WTC11 (cell line): ENCODE measurements around the gene ZNF516. TPM values are rescaled to one million over a fixed set of nuclear protein-coding genes. Genes with fewer than 3 reads are reported as not detected.

ENCODE experiments used
- ATAC-seq: fragments of 200-7000 bp; cut with Tn5 transposase; 2 replicates; pipeline ENCODE4 v1.10.0; 2021; ENCODE audit warnings: mild to moderate bottlenecking, moderate library complexity
- CTCF ChIA-PET: fragments of 300-600 bp; sonication (Branson Sonifier 250); formaldehyde crosslinking; loops from one replicate; lab custom pipeline; 2021; ENCODE audit warnings: antibody characterized with exemption; lab: Charles Lee
- POLR2A ChIA-PET: fragments of 350-600 bp; sonication (Branson Sonifier 250); formaldehyde crosslinking; loops from one replicate; lab custom pipeline; 2021; ENCODE audit warnings: antibody characterized with exemption; lab: Charles Lee
- DNase-seq: peaks from one replicate; pipeline ENCODE4 v3.0.0; 2021; ENCODE audit warnings: low spot score
- H3K27ac Mint-ChIP-seq: 2 replicates; pipeline ENCODE4 v1.8.0; 2021; ENCODE audit warnings: mixed read lengths
- H3K27me3 Mint-ChIP-seq: 2 replicates; pipeline ENCODE4 v1.8.0; 2021; ENCODE audit warnings: low read depth, mild to moderate bottlenecking, moderate library complexity, mixed read lengths
- H3K36me3 Mint-ChIP-seq: 2 replicates; pipeline ENCODE4 v1.8.0; 2021; ENCODE audit warnings: mixed read lengths
- H3K4me1 Mint-ChIP-seq: 2 replicates; pipeline ENCODE4 v1.8.0; 2022; ENCODE audit warnings: mixed read lengths
- H3K4me3 Mint-ChIP-seq: 2 replicates; pipeline ENCODE4 v1.8.0; 2021; ENCODE audit warnings: mild to moderate bottlenecking, moderate library complexity, mixed read lengths
- H3K9me3 Mint-ChIP-seq: 2 replicates; pipeline ENCODE4 v1.8.0; 2021; ENCODE audit warnings: mixed read lengths
- AFF4 ChIP-seq: sonication (generic); formaldehyde crosslinking; IDR thresholded peaks from 2 replicates; pipeline ENCODE4 v1.8.1; 2023; ENCODE audit warnings: mild to moderate bottlenecking, missing genetic modification reagents, borderline replicate concordance
- ATF2 ChIP-seq: sonication (generic); formaldehyde crosslinking; IDR thresholded peaks from 2 replicates; pipeline ENCODE4 v1.8.1; 2022; ENCODE audit warnings: low read depth, missing genetic modification reagents, borderline replicate concordance
- CDX4 ChIP-seq: fragments of 250-450 bp; sonication (Bioruptor Pico); IDR thresholded peaks from 2 replicates; pipeline ENCODE4 v1.9.0; 2021; ENCODE audit warnings: moderate library complexity, mild to moderate bottlenecking, inconsistent platforms, borderline replicate concordance
- CREM ChIP-seq: sonication (generic); formaldehyde crosslinking; IDR thresholded peaks from 2 replicates; pipeline ENCODE4 v1.8.1; 2022; ENCODE audit warnings: mild to moderate bottlenecking, missing genetic modification reagents, moderate library complexity
- GABPB1 ChIP-seq: sonication (generic); formaldehyde crosslinking; IDR thresholded peaks from 2 replicates; pipeline ENCODE4 v1.8.1; 2023; ENCODE audit warnings: mild to moderate bottlenecking, missing genetic modification reagents
- IRF2 ChIP-seq: sonication (generic); formaldehyde crosslinking; IDR thresholded peaks from 2 replicates; pipeline ENCODE4 v1.8.0; 2022; ENCODE audit warnings: low read depth, missing genetic modification reagents, borderline replicate concordance
- PRDM15 ChIP-seq: sonication (generic); formaldehyde crosslinking; IDR thresholded peaks from 2 replicates; pipeline ENCODE4 v1.8.0; 2022; ENCODE audit warnings: missing genetic modification reagents
- RORB ChIP-seq: fragments of 250-450 bp; sonication (Bioruptor Pico); IDR thresholded peaks from 2 replicates; pipeline ENCODE4 v1.9.0; 2021; ENCODE audit warnings: mild to moderate bottlenecking
- SOX15 ChIP-seq: fragments of 250-450 bp; sonication (Bioruptor Pico); IDR thresholded peaks from 2 replicates; pipeline ENCODE4 v1.9.0; 2021; ENCODE audit warnings: mild to moderate bottlenecking
- ZBTB43 ChIP-seq: sonication (generic); formaldehyde crosslinking; IDR thresholded peaks from 2 replicates; pipeline ENCODE4 v1.8.1; 2023; ENCODE audit warnings: mild to moderate bottlenecking, missing genetic modification reagents
- ZNF232 ChIP-seq: sonication (generic); formaldehyde crosslinking; IDR thresholded peaks from 2 replicates; pipeline ENCODE4 v1.8.0; 2022; ENCODE audit warnings: mild to moderate bottlenecking, missing genetic modification reagents
- ZNF263 ChIP-seq: sonication (generic); formaldehyde crosslinking; IDR thresholded peaks from 2 replicates; pipeline ENCODE4 v1.8.1; 2022; ENCODE audit warnings: low read depth, mild to moderate bottlenecking, moderate library complexity, missing genetic modification reagents
- total RNA-seq: library from RNA; stranded (reverse); gene quantifications from 3 replicates; pipeline ENCODE4 v1.2.3, GENCODE V29; 2021
- TF ChIP-seq, protein P1 (sequence below): sonication (generic); formaldehyde crosslinking; IDR thresholded peaks from 2 replicates; pipeline ENCODE4 v1.8.0; 2022; ENCODE audit warnings: mild to moderate bottlenecking, missing genetic modification reagents
- TF ChIP-seq, protein P2 (sequence below): sonication (generic); formaldehyde crosslinking; IDR thresholded peaks from 2 replicates; pipeline ENCODE4 v1.8.0; 2022; ENCODE audit warnings: mild to moderate bottlenecking, missing genetic modification reagents
- TF ChIP-seq, protein P3 (sequence below): fragments of 200-600 bp; IDR thresholded peaks from 2 replicates; pipeline ENCODE4 v1.8.0; 2022; ENCODE audit warnings: antibody characterized with exemption

The ZNF516 gene
- total RNA-seq, 1 experiment from 2014 or later, result 58.6 TPM

DNA sequence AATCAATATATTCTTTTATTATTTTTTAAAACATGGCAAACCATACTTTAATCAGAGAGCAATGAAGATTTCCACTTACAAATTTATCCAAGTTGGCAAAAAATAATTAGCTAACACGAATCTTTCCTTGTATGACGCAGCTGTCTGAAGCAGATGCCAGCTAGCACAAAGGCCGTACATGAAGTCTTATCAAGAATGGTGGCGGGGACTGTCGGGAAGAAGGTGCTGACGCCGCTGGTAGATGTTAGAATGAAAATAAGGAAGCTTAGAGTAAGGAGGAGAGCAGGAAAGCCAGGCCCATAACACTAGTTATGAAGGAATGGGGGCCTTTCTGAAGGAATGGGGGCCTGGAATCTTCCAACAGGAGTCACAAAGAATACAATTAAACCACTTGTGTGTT lies 96.7 kb downstream of the ZNF516 start:
- DNase-seq (no peak), ATAC-seq (no peak)
- H3K36me3 Mint-ChIP-seq, result peaks cover 2% of the 10 kb centered on the region; the same call in 1 of the 2 replicates
- no peaks in the 10 kb centered on the region for H3K9me3 Mint-ChIP-seq
- H3K4me3 Mint-ChIP-seq, result no peak overlapping the region
- POLR2A ChIA-PET, result interaction anchor here (0.5 kb wide), 1 partner anchor 384 kb away, joined by 3 read pairs; no protein-coding TSS in a partner anchor
- H3K4me1 Mint-ChIP-seq, result peaks cover 27% of the 10 kb centered on the region
- no peak overlapping the region for H3K27ac Mint-ChIP-seq
- CTCF ChIA-PET, result interaction anchor here (0.8 to 4.0 kb wide), 24 partner anchors 16 to 314 kb away, joined by 3 to 31 read pairs (median 5); no protein-coding TSS in a partner anchor
- no peaks in the 10 kb centered on the region for H3K27me3 Mint-ChIP-seq
- TF ChIP-seq, protein P1, sequence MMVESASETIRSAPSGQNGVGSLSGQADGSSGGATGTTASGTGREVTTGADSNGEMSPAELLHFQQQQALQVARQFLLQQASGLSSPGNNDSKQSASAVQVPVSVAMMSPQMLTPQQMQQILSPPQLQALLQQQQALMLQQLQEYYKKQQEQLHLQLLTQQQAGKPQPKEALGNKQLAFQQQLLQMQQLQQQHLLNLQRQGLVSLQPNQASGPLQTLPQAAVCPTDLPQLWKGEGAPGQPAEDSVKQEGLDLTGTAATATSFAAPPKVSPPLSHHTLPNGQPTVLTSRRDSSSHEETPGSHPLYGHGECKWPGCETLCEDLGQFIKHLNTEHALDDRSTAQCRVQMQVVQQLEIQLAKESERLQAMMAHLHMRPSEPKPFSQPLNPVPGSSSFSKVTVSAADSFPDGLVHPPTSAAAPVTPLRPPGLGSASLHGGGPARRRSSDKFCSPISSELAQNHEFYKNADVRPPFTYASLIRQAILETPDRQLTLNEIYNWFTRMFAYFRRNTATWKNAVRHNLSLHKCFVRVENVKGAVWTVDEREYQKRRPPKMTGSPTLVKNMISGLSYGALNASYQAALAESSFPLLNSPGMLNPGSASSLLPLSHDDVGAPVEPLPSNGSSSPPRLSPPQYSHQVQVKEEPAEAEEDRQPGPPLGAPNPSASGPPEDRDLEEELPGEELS (CRISPR knock-in tag), result no peak
- TF ChIP-seq IRF2 (CRISPR knock-in tag) (no peak), CDX4 (CRISPR knock-in tag) (no peak), ZNF263 (no peak), AFF4 (CRISPR knock-in tag) (no peak), PRDM15 (CRISPR knock-in tag) (no peak), CREM (no peak), SOX15 (no peak), ZBTB43 (CRISPR knock-in tag) (no peak), GABPB1 (CRISPR knock-in tag) (no peak), RORB (CRISPR knock-in tag) (no peak), ATF2 (CRISPR knock-in tag) (no peak), ZNF232 (no peak)
- TF ChIP-seq, protein P2, sequence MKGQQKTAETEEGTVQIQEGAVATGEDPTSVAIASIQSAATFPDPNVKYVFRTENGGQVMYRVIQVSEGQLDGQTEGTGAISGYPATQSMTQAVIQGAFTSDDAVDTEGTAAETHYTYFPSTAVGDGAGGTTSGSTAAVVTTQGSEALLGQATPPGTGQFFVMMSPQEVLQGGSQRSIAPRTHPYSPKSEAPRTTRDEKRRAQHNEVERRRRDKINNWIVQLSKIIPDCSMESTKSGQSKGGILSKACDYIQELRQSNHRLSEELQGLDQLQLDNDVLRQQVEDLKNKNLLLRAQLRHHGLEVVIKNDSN (CRISPR knock-in tag), result no peak
- TF ChIP-seq, protein P3, sequence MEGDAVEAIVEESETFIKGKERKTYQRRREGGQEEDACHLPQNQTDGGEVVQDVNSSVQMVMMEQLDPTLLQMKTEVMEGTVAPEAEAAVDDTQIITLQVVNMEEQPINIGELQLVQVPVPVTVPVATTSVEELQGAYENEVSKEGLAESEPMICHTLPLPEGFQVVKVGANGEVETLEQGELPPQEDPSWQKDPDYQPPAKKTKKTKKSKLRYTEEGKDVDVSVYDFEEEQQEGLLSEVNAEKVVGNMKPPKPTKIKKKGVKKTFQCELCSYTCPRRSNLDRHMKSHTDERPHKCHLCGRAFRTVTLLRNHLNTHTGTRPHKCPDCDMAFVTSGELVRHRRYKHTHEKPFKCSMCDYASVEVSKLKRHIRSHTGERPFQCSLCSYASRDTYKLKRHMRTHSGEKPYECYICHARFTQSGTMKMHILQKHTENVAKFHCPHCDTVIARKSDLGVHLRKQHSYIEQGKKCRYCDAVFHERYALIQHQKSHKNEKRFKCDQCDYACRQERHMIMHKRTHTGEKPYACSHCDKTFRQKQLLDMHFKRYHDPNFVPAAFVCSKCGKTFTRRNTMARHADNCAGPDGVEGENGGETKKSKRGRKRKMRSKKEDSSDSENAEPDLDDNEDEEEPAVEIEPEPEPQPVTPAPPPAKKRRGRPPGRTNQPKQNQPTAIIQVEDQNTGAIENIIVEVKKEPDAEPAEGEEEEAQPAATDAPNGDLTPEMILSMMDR, result no peak
- TF ChIP-seq, all 79 proteins: peak for 0
